A204.1 (cell line): ENCODE measurements around the gene CUBN.

ENCODE experiments used
- FAIRE-seq: peaks from 2 replicates; lab custom pipeline; 2012; peaks lifted over from hg19 to GRCh38; lab: Jason Lieb, UNC

CUBN gene

GRCh38 chr10:16916496-16916895 is 213.1 kb downstream of the CUBN start:
- no peak for FAIRE-seq

GRCh38 chr10:16915300-16915699 is 214.3 kb downstream of the CUBN start:
- no peak for FAIRE-seq

- no peak for FAIRE-seq
Observed at GRCh38 chr10:16913266-16913665, 216.3 kb downstream of the CUBN start.

- FAIRE-seq, result no peak
Observed at GRCh38 chr10:16910793-16911164, 218.8 kb downstream of the CUBN start.

- FAIRE-seq, result no peak
Observed at GRCh38 chr10:16909961-16910792, 219.4 kb downstream of the CUBN start.

GRCh38 chr10:16909271-16909767 is 220.3 kb downstream of the CUBN start:
- no peak for FAIRE-seq

- no peak for FAIRE-seq
Observed at GRCh38 chr10:16907687-16908086, 221.9 kb downstream of the CUBN start.

- no peak for FAIRE-seq
Observed at GRCh38 chr10:16905320-16905719, 224.3 kb downstream of the CUBN start.

GRCh38 chr10:16904639-16905061 is 225.0 kb downstream of the CUBN start:
- FAIRE-seq, result no peak

GRCh38 chr10:16904049-16904448 is 225.6 kb downstream of the CUBN start:
- FAIRE-seq, result no peak

GRCh38 chr10:16902606-16903005 is 227.0 kb downstream of the CUBN start:
- no peak for FAIRE-seq

- FAIRE-seq, result no peak
Observed at GRCh38 chr10:16901106-16901505, 228.5 kb downstream of the CUBN start.

GRCh38 chr10:16896993-16897392 is 232.6 kb downstream of the CUBN start:
- FAIRE-seq, result no peak

GRCh38 chr10:16894821-16895220 is 234.8 kb downstream of the CUBN start:
- FAIRE-seq, result no peak

- FAIRE-seq, result no peak
Observed at GRCh38 chr10:16893664-16894063, 235.9 kb downstream of the CUBN start.

GRCh38 chr10:16891375-16892313 is 238.0 kb downstream of the CUBN start:
- no peak for FAIRE-seq

GRCh38 chr10:16890691-16891090 is 238.9 kb downstream of the CUBN start:
- no peak for FAIRE-seq

GRCh38 chr10:16887565-16887964 is 242.0 kb downstream of the CUBN start:
- no peak for FAIRE-seq

- no peak for FAIRE-seq
Observed at GRCh38 chr10:16886031-16886430, 243.6 kb downstream of the CUBN start.

GRCh38 chr10:16884497-16884896 is 245.1 kb downstream of the CUBN start:
- FAIRE-seq, result no peak

GRCh38 chr10:16883084-16883483 is 246.5 kb downstream of the CUBN start:
- no peak for FAIRE-seq

- FAIRE-seq, result no peak
Observed at GRCh38 chr10:16870331-16870730, 259.3 kb downstream of the CUBN start.

GRCh38 chr10:16867990-16868389 is 261.6 kb downstream of the CUBN start:
- FAIRE-seq, result no peak
